Activated CD4-positive, alpha-beta T cell treated with anti-CD3 and anti-CD28 coated beads, Interleukin-2, amount 50 U/mL, for 24 hours (primary cell): ENCODE data around the gene DNAJC1.

Source experiments
- DNase-seq, 2 donors: peaks; one replicate each; pipeline ENCODE4 v3.0.0-alpha.2; 2020; ENCODE audit warnings: low read depth in 1 of 2, low spot score in 1 of 2

DNAJC1 gene

DNA sequence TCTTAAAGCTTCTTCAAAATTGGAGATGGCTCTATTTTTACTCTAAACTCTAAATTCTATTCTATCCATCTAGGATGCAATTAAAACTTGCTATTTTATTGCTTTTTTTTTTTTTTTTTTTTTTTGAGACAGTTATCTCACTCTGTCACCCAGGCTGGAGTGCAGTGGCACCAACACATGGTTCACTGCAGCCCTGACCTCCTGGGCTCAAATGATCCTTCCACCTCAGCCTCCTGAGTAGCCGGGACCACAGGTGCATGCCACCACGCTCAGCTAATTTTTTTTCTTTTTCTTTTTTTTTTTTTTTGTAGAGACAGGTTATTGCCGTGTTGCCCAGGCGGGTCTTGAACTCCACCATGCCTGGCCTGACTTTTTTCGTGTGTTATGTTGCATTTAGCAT is 41.2 kb downstream of the DNAJC1 start:
- DNase-seq = no peak

DNA sequence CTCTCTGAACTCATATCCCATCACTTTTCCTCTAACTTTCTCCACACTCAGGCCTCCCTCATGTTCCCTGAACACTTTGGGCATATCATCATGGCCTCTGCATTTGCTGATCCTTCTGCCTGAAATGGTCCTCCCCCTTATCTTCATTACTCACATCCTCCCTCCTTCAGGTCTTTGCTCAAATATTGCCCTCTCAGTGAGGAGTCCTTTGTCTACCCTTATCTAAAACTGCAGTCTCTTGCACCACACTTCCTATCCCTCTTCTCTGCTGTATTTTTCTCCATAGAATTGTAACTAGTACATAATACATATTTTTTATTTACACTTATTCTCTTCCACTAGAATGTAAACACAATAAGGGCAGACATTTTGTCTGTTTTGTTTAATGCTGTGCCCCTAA is 41.7 kb downstream of the DNAJC1 start:
- no peak for DNase-seq

DNA sequence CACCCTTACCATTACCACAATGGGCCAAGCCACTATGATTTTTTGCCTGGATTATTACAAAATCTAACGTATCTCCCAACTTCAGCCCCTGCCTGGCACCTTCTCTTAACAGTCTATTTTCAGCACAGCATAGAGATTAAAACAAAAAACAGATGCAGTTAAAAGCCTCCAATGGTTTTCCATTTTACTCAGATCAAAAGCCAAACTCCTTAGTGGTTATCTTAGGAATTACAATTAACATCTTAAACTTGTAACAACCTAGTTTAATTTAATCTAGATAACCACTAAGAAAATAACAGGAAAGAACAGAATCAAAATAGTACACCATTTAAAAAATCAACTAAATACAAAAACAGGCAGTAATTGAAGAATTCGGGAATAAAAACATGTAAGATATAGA is 43.5 kb downstream of the DNAJC1 start:
- DNase-seq = no peak

DNA sequence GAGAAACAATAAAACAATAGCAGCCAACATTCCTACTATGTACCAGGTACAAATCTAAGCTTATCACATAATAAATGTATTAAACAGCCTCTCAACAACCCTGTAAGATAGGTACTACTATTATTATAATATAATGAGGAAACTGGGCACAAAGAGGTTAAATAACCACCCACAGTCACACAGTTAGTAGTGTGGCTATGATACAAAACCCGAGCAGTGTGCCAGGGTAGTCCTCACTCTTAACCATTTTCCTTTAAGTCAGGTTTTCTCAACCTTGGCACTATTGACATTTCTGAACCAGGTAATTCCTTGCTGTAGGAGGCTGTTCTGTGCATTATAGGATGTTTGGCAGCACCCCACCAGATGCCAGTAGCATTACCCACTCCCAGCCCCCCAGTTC is 48.8 kb downstream of the DNAJC1 start:
- DNase-seq = no peak

DNA sequence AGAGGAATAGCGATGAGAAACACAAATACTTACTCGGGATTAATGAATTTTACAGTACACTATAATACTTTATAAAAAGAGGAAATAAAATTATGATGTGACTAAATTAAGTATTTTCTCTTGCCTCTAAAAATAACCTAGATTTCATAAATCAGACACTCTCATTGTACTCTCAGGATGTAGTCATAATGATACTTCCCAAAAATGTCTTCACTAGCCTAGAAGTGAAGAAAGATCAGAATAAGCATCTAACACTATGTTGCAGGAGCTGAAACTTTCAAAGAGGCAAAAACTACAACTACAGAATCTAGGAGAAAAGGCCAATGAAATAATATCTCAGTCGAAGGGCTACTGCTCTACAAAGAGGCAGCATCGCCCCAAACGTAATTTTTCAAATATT is 49.4 kb downstream of the DNAJC1 start:
- DNase-seq = no peak

DNA sequence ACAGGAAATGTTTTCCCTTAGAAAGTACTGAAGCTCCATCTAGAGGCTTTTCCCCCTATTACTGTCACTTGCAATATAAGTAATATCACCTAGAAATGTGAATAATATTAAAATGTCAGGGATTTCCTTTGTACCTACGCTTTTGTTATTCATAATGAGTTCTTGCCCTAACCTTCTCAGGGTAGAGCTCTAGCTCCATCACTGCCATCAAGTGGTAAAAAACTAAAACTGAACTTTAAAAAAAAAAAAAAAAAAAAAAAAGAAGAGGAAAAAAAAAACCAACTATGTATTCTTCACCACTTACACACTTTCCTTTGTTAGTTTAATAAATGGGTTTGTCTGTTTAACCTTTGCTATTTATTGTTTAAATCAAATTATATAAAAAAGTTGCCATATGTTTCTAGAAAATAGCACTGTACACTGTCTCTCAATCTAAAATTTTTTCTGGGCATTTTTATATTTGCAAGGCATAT is 49.9 kb downstream of the DNAJC1 start:
- no peak for DNase-seq

DNA sequence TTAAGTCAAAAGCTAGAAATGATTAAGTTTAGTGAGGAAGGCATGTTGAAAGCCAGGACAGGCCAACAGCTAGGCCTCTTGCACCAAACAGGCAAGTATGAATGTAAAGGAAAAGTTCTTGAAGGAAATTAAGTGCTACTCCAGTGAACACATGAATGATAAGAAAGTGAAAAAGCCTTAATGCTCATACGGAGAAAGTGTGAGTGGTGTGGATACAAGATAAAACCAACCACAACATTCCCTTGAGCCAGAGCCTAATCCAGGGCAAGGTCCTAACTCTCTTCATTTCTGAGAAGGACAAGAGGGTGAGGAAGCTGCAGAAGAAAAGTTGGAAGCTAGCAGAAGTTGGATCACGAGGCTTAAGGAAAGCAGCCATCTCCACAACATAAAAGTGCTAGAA is 53.0 kb downstream of the DNAJC1 start:
- no peak for DNase-seq

DNA sequence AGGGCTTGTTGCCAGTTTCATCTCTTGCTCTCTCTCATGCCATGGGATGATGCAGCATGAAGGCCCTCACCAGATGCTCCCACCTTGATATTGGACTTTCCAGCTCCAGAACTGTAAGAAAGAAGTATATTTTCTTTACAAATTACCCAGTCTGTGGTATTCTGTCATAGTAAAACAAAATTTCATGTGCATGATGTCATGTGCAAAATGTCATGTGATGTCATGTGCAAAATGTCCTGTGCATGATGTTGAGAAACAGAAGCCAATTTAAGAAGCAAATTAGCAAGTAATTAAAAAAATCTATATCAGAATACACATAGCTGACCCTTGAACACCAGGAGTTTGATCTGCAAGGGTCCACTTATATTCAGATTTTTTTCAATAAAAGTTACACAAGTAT is 56.6 kb downstream of the DNAJC1 start:
- DNase-seq = no peak

DNA sequence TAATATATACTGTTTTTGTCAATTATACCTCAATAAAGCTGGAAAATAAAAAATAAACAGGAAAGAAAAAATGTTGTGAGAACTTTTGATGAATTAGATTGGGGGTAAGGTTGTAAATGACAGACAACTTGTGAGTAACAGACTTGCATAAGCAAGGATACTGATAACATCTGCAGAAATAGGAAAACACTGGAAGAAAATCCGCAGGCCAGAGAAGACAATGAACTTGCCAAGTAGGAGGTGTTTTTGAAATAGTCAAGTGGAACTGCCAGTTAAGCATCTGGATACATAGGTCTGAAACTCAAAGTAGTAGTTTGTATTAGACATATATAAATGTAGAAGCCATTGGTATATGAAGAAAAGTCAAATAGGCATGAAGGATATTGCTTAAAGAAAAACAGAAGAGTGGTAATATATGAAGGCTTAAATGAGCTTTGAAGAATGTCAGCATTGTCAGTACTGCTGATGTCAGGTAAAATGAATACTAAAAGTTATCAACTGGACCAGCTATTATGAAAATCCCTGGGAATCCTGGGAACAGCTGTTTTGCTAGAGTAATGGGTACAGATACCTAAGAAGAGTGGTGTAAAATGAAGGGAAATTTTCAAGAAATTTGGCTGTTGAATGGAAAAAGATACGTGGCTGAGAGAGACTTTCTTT is 58.7 kb downstream of the DNAJC1 start:
- no peak for DNase-seq

DNA sequence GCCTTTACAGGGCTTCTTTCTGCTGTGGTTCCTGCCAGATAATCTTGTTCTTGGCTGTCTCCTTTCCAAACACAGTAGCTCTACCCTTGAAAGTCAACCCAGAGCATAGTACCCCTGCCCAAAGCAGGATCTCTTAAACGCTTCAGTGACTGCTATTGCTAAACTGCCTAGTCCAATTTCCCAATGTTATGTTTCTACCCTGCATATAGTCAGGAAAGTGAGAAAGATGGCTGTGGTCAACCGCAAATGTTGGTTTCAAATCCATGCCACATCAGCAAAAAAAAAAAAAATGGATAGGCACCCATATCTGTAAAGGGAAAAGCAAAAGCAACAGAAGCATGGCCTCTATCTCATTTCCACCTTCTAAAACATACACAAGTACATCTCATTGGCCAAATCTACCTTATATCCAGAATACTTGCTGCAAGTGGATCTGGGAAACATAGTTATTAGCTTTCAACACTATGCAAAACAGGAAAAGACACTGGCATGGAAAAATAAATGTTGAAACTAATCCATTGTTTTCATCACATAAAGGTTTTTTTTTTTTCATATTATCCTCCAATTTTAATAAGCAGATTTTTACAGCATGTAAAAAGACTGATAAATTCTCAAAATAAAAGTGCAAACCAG is 59.8 kb downstream of the DNAJC1 start:
- DNase-seq = no peak

DNA sequence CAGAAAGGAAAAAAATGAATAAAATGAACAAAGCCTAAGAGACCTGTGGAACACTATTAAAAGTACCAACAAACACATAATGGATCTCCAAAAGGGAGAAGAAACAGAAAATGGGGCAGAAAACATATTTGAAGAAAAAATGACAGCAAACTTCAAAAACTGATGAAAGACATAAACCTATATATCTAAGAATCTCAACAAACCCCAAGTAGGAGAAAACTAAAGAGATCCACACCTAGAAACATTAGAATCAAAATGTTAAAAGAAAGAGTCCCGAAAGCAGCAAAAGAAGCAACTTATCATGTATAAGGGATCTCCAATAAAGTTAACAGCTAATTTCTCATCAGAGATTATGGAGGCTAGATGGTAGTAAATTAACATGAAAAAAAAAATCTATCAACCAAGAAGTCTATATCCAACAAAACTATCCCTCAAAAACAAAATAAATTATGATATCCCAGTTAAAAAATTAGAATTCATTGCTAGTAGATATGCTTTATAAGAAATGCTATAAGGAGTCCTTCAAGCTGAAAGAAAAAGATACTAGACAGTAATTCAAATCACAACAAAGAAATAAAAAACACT is 68.0 kb downstream of the DNAJC1 start:
- DNase-seq = no peak

DNA sequence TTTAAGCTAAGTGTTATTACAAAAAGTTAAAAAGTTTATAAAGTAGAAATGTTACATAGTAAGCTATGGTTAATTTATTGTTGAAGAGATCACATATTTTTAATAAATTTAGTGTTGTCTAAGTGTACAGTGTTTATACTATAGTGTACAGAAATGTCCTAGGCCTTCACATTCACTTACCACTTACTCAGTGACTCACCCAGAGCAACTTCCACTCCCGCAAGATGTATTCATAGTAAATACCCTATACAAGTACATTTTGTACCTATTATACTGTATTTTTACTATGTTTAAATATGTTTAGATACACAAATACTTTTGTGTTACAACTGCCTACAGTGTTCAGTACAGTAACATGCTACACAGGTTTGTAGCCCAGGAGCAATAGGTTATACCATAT is 69.2 kb downstream of the DNAJC1 start:
- DNase-seq = no peak

DNA sequence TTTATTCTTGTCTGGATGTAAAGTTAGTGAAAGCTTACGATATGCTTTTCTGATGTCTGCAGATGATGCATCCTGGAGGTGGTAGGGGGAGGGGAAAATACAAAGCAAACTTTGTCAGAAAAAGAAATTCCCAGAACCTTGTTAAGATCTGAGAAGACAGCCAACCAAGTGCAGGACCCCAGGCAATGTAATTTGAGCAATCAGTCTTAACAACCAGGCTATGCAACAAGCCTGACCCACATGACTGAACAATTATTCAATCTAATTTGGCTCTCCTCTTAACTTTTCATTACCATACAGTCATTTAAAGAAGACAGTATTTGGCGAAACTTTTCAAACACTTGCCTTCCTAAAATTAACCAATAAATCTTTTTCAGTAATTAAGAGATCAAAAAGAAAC is 74.5 kb downstream of the DNAJC1 start:
- DNase-seq = no peak

DNA sequence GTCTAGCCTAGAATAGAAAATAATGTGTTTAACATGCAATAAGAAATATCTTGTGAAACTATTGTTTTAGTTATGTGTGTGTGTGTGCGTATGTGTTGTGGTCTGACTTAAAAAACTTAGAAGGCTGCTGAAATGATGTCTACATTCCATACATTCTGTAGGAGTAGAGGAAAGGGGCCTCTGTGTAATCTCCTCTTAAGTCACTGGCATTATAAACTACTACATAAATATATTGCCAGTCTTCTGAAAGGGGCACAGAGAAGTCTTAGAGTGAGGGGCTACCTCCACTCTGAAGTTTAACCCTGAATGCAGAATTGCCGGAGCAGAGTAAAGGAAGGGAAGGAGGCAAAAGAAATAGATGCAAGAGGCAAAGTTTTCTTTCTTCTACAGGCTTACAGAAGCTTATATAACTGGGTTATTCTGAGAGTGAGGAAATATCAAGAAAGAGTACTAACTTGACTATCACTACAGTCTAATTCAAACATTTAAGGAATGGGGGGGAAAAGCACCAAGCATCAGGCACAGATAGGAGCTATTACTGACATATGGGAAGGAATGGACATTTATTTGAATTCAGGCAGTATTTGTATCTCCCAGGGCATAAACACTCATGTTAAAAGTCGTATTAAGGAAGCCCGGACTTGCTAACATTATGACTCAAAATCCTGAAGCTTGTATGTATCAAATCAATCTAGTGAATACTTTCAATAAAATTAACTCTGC is 75.7 kb downstream of the DNAJC1 start:
- no peak for DNase-seq

DNA sequence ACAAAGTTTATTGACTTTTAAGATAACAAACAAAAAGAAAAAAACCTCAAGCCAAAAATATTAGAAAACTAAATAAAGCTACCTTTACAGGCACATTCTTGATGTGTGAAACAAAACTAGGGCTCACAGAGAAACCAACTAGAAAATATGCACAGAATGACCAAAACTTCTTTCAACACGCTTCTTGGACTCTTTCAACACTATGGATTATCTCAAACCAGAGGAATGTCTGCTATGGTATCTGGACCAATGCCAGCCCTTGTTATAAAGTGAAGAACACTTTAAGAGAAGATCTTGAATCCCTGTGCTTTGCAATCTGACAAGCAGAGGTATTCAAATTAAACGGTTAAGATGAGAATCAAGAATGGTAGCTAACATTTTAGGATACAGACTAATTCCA is 76.6 kb downstream of the DNAJC1 start:
- DNase-seq = no peak

DNA sequence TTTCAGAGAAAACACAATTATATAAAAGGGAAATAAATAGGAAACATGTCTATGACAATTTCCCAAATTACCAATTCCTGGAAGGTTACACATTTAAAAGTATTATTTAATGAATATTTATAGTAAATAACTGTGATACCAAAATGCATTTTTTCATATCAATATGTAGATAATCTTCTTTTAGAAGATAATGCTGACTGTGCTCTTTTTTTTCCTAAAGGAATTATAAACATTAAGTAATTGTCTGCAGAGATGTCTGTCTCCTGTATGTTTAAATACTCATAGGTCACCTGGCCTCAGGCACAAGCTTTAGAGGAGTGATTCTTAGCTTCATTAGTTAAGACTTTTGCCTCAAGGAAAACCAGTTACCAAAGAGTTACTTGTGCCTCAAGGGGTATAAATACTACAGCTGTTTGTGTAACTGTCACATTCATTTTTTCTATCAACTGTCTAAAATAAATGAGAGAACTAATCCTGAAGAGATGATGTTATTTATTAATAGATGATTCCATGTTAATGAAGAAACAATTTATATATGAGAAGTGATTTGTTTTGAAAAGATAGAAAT is 77.1 kb downstream of the DNAJC1 start:
- no peak for DNase-seq

DNA sequence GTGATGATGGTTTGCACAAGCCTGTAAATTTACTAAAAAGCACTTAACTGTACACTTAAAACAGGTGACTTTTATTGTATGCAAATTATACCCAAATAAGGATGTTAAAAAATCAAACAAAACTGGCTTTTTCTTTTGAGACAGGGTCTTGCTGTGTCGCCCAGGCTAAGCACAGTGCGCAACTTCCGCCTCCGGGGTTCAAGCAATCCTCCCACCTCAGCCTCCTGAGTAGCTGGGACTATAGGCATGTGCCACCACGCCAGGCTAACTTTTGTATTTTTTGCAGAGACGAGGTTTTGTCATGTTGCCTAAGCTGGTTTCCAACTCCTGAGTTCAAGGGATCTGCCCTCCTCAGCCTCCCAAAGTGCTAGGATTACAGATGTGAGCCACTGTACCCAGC is 77.7 kb downstream of the DNAJC1 start:
- DNase-seq = no peak

DNA sequence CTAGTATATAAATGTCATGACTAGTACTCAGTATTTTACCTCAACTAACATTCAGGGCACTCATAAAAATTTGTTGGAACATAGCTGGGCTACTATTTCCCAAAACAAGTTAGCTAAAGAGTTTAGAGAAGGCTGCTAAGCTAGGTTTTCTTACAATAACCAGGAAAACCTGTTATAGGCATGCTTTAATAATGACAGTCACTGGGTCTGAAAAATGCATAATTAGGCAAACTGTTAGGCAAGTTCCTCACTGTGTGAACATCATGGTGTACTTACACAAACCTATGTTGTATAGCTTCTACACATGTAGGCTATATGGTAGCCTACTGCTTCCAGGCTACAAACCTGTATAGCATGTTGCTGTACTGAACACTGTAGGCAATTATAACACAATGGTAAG is 79.0 kb downstream of the DNAJC1 start:
- no peak for DNase-seq

DNA sequence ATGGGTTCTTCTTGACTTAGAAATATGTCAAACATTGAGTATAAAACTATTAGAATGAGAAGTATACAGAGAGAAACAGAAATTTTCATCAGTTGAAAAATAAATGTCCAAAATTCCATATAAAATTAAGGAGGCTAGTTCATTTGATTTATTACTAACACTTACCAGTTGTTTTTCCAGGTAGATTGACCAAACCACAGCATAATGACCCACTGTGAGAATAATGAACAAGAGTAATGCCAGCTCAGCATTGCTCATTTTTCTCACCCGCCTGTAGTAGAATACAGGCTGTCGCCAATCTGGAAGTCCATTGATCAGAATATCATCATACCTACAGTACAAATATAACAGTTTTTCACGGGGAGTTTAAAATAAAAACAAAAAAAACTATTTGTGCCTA is 82.9 kb downstream of the DNAJC1 start:
- DNase-seq = no peak

DNA sequence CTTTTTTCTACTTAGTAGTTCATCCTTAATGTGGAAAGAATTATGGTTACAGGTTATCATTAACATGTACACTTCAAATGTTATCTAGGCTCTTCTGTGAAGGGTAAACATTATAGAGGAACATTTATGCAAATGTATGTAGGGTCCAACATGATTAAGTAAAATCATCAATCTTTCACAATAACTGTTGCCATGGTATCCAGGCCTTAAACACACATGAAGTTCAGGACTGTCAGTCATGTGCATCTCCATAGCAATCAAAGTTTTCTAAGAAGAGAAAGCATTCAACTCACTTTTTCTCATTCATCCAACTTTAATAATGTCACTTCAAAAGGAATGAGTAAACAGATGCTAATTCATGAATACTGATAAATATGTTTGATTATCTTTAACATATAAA is 83.6 kb downstream of the DNAJC1 start:
- DNase-seq = no peak

DNA sequence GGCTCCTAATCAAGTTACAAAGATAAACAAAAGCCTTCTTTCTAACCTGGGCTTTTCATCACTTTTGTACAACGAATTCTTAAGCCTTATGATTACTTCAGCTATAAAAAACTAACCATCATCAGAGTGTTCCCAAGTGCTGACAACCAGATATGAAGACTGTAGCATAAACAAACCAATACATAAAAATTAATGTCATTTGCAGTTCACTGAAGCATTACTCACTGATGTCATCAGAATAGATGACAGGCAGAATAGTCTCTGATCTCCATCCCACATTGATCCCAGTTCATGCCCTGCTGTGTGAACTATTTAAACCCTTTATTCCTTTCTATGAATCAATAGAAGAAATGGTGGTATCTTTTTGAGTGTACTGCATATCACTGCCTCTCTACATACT is 84.4 kb downstream of the DNAJC1 start:
- no peak for DNase-seq

DNA sequence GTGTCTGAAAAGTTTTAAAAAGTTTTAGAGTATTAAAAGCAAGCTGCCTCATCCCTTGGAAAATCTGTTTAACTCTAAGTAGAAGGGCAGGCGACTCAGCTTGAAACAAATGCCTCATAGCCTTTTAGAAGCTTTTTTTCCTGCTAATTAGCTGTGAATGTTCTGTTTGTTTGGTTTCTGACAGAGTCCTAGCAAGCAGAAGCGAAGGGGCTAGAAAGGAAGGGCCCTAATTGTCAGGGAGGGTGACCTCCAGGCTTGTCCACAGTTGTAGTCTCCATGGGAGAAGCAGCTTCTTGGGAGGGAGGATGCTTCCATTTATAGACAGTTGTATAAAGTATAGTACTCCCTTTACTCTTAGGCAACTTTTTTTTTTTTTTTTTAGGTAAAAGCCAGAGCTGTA is 90.9 kb downstream of the DNAJC1 start:
- no peak for DNase-seq
